Sigmoid colon (tissue), 4 donors: ENCODE results near the gene RFPL1.

Experiments used
- POLR2A ChIP-seq, 2 donors: fragments of 450-650 bp; IDR thresholded peaks; one replicate each; pipeline ENCODE4 v1.6.1; 2016; ENCODE audit warnings: antibody characterized with exemption in 2 of 2, mild to moderate bottlenecking in 2 of 2, moderate library complexity in 2 of 2
- POLR2AphosphoS5 ChIP-seq, 4 donors: sonication (generic); formaldehyde crosslinking; IDR thresholded peaks; one replicate each; pipeline ENCODE4 v1.6.1; 2017; ENCODE audit warnings: antibody characterized with exemption in 4 of 4
- TF ChIP-seq, protein P1 (sequence below), 4 experiments: fragments of 450-650 bp in 3 of 4; fragments of 200-600 bp in 1 of 4; IDR thresholded peaks; one replicate each; pipeline ENCODE4 v1.5.1; 2016 to 2019; ENCODE audit warnings: antibody characterized with exemption in 4 of 4, mild to moderate bottlenecking in 3 of 4, moderate library complexity in 2 of 4

DNA sequence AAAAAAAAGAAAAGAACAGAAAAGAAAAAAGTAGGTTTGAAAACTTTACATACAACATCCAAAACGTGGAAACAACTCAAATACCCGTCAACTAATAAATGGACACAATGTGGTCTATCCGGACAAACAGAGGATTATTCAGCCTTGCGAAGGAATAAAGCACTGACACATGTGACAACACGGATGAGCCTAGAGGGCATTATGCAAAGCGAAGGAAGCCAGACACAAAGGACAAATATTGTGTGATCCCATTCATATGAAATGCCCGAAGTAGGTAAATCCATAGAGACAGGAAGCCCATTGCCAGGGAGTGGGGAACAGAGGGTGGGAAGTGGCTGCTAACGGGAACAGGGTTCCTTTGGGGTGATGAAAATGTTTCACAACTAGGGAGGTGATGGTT, 11.8 kb downstream of the RFPL1 start:
- no peak for TF ChIP-seq POLR2A (IDR thresholded peaks at IDR 0.05)
- TF ChIP-seq, protein P1, sequence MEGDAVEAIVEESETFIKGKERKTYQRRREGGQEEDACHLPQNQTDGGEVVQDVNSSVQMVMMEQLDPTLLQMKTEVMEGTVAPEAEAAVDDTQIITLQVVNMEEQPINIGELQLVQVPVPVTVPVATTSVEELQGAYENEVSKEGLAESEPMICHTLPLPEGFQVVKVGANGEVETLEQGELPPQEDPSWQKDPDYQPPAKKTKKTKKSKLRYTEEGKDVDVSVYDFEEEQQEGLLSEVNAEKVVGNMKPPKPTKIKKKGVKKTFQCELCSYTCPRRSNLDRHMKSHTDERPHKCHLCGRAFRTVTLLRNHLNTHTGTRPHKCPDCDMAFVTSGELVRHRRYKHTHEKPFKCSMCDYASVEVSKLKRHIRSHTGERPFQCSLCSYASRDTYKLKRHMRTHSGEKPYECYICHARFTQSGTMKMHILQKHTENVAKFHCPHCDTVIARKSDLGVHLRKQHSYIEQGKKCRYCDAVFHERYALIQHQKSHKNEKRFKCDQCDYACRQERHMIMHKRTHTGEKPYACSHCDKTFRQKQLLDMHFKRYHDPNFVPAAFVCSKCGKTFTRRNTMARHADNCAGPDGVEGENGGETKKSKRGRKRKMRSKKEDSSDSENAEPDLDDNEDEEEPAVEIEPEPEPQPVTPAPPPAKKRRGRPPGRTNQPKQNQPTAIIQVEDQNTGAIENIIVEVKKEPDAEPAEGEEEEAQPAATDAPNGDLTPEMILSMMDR (IDR thresholded peaks at IDR 0.05), result no peak
- no peak for TF ChIP-seq POLR2AphosphoS5 (IDR thresholded peaks at IDR 0.05)
